Activated CD8-positive, alpha-beta memory T cell treated with anti-CD3 and anti-CD28 coated beads, Interleukin-2, amount 50 U/mL, for 1 hour (primary cell): ENCODE results near the gene MYADM.
"Not testable (repeated sequence)": the region's sequence is repeated elsewhere in the genome, so short reads cannot be mapped to it uniquely, and the experiment has no call there.

ENCODE experiments used
- DNase-seq: peaks from one replicate; pipeline ENCODE4 v3.0.0-alpha.2; 2020; ENCODE audit errors: extremely low read depth

The MYADM gene

GRCh38 chr19:53868892-53869804 is 1.5 kb downstream of the MYADM start:
- DNase-seq = peak; percentile 67

GRCh38 chr19:53869805-53870484 is 2.3 kb downstream of the MYADM start:
- not testable (repeated sequence) for DNase-seq

- no peak for DNase-seq
These were observed 2.8 kb downstream of the MYADM start for GRCh38 chr19:53870485-53870844.

- DNase-seq = no peak
These were observed 3.8 kb downstream of the MYADM start for GRCh38 chr19:53871454-53871853.

GRCh38 chr19:53872762-53873161 is 5.1 kb downstream of the MYADM start:
- no peak for DNase-seq

- no peak for DNase-seq
These were observed 6.3 kb downstream of the MYADM start for GRCh38 chr19:53873773-53874605.

GRCh38 chr19:53874606-53874990 is 6.9 kb downstream of the MYADM start:
- no peak for DNase-seq

GRCh38 chr19:53875602-53876325 is 8.1 kb downstream of the MYADM start:
- DNase-seq = no peak

- DNase-seq = no peak
These were observed 9.1 kb downstream of the MYADM start for GRCh38 chr19:53876651-53877224.

- no peak for DNase-seq
These were observed 9.7 kb downstream of the MYADM start for GRCh38 chr19:53877361-53877766.

GRCh38 chr19:53878776-53879139 is 11.1 kb downstream of the MYADM start:
- no peak for DNase-seq

- no peak for DNase-seq
These were observed 11.7 kb downstream of the MYADM start for GRCh38 chr19:53879140-53880081.

GRCh38 chr19:53880711-53881481 is 13.2 kb downstream of the MYADM start:
- DNase-seq = no peak

GRCh38 chr19:53881482-53882390 is 14.1 kb downstream of the MYADM start, which contains the start of gene PRKCG:
TSS of gene PRKCG (plus strand) at chr19:53882197. CDS start at chr19:53882495, 298 bp downstream.
- no peak for DNase-seq

GRCh38 chr19:53882391-53883050 is 14.8 kb downstream of the MYADM start:
- no peak for DNase-seq

GRCh38 chr19:53883231-53883661 is 15.6 kb downstream of the MYADM start:
- DNase-seq = no peak

- DNase-seq = no peak
These were observed 16.1 kb downstream of the MYADM start for GRCh38 chr19:53883741-53884140.

- no peak for DNase-seq
These were observed 16.6 kb downstream of the MYADM start for GRCh38 chr19:53884256-53884655.
